ENCODE data around the gene GSX1. TPM values are rescaled to one million over a fixed set of nuclear protein-coding genes. Genes with fewer than 3 reads are reported as not detected.

The GSX1 gene
- total and polyA plus RNA-seq, 2 donors (not counting 3 experiments of a cell fraction or from before 2014, with no cell fraction given) = not detected

- no peaks in the 10 kb centered on the region for H3K79me2 ChIP-seq (ENCODE audit: control insufficient read depth, insufficient read depth, low read length)
- no peaks in the 10 kb centered on the region for H3K4me1 ChIP-seq (ENCODE audit: control insufficient read depth, extremely low read depth, insufficient read depth, low read length)
- H3K4me2 ChIP-seq (ENCODE audit: insufficient read depth, low read length) = no peak overlapping the region
- CTCF ChIA-PET = interaction anchor here (3.1 kb wide), 1 partner anchor 20 kb away, joined by 15 read pairs; no protein-coding TSS in a partner anchor
- BruUV-seq (replicated peaks) = no TSS peak
- H3K4me3 ChIP-seq (replicated peaks in 1 of 3; ENCODE audit: insufficient read depth in 1 of 3, low read depth in 1 of 3, low read length in 3 of 3) = no peak overlapping the region
- DNase-seq (ENCODE audit: low read depth, low spot score) (no peak), FAIRE-seq (no peak)
- intact Hi-C loops (cut with micrococcal nuclease) (no loop called here), dilution Hi-C loops (cut with MboI; ENCODE audit: extremely low pct_ligation_motif_present, low sequenced_read_pairs) (no loop called here)
- no peak overlapping the region for H3K27ac ChIP-seq (ENCODE audit: insufficient read depth, low read depth, low read length)
- H3K9me1 ChIP-seq (replicated peaks; ENCODE audit: control insufficient read depth, extremely low read depth, insufficient read depth, low read length) = no peaks in the 10 kb centered on the region
- H3K36me3 ChIP-seq (ENCODE audit: control insufficient read depth in 2 of 2, extremely low read depth in 1 of 2, insufficient read depth in 2 of 2, low read length in 2 of 2) = no peaks in the 10 kb centered on the region
- no peaks in the 10 kb centered on the region for H4K20me1 ChIP-seq (replicated peaks; ENCODE audit: control insufficient read depth, extremely low read depth, insufficient read depth, low read length)
- peaks cover 4 to 14% of the 10 kb centered on the region in 2 experiments for H3K27me3 ChIP-seq (ENCODE audit: control insufficient read depth in 2 of 2, insufficient read depth in 2 of 2, low read length in 2 of 2)
- no peak overlapping the region for H3K9ac ChIP-seq (replicated peaks; ENCODE audit: extremely low read depth, insufficient read depth, low read length)
- TF ChIP-seq JUN (IDR thresholded peaks at IDR 0.05; ENCODE audit: borderline replicate concordance, insufficient read depth, insufficient read length, low read depth) = no peak
- no peak for TF ChIP-seq GATA2 (IDR thresholded peaks at IDR 0.05; ENCODE audit: insufficient read depth, insufficient read length, low read depth, low read length)
- no peak for TF ChIP-seq POLR2A (IDR thresholded peaks at IDR 0.05; ENCODE audit: low read depth, low read length)
- no peak for TF ChIP-seq CTCF (IDR thresholded peaks at IDR 0.05; ENCODE audit: extremely low read depth in 1 of 2, insufficient read depth in 1 of 2, low read depth in 1 of 2, low read length in 2 of 2)
- TF ChIP-seq MYC (IDR thresholded peaks at IDR 0.05; ENCODE audit: low read depth, low read length) = no peak
- no peak for TF ChIP-seq FOS (IDR thresholded peaks at IDR 0.05; ENCODE audit: borderline replicate concordance, insufficient read depth, low read length)
- TF ChIP-seq EZH2 (IDR thresholded peaks at IDR 0.05; ENCODE audit: borderline replicate concordance, low read depth, low read length, severe bottlenecking) = no peak
- TF ChIP-seq POLR2AphosphoS5 (IDR thresholded peaks at IDR 0.05; ENCODE audit: insufficient read depth, low read depth, low read length) = no peak
- TF ChIP-seq MAX (IDR thresholded peaks at IDR 0.05; ENCODE audit: insufficient read depth, insufficient read length) = no peak
- H2AFZ ChIP-seq (ENCODE audit: low read depth, low read length) = no peak overlapping the region
- POLR2A ChIA-PET = no interaction called here
- H3K9me3 ChIP-seq (replicated peaks; ENCODE audit: control insufficient read depth, insufficient read depth, low read length) = no peaks in the 10 kb centered on the region
Observed at GRCh38 chr13:27806744-27807387, 14.6 kb downstream of the GSX1 start.

All from endothelial cell of umbilical vein (primary cell).